GM19023 (cell line): ENCODE results near the gene RHOC.

ENCODE experiments used
- ATAC-seq: cut with Tn5 transposase; IDR thresholded peaks from one replicate; pipeline ENCODE4 v1.9.1; 2021; ENCODE audit warnings: mild to moderate bottlenecking, moderate library complexity; ENCODE audit not compliant: unreplicated experiment

The RHOC gene

DNA sequence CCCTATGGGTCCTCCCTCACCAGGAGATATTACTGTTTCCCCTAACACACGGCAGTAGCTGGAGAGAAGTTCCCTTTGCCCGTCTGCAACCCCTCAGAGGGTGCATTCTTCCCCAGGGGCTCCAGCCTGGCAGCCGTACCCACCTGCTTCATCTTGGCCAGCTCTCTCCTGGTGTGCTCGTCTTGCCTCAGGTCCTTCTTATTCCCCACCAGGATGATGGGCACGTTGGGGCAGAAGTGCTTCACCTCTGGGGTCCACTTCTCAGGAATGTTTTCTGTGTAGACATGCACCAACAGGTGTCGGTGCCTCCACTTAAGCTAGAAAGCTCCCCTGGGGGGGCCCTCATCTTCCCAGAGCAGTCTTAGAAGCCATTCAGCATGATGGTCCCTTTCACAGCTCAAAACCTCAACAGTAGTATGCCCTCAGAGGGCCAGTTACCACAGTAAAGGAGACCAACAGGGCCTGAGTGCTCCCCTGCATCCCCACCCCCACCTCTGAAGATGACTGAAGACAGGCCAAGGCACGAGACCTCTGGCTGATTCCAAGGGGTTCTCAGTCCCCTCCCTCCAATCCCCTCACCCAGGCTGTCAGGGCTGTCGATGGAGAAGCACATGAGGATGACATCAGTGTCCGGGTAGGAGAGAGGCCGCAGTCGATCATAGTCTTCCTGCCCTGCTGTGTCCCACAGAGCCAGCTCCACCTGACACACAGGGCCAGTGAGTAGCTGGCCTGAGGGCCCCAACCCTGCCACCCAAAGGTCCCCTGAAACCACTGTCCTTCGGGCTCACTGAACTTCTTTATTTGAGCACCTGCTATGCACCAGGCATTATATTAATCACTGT is 4.3 kb downstream of the RHOC start:
- ATAC-seq: no peak

DNA sequence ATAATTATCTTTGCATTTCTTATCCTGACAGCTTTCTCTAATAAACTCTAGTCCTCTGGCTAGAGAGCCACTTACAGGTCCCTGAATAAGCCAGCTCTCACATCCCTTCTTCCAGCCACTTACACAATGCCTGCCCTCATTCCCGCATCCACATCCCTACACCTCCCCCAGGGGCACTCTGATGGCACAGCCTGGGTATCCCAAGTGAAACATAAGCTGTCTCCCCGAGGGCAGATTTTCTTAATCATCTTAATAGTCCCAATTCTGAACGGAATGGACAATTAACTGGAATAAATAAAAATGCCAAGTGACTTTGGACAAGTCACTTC is 4.9 kb downstream of the RHOC start:
- ATAC-seq: no peak

GRCh38 chr1:112701227-112702066 is 5.5 kb downstream of the RHOC start:
- no peak for ATAC-seq

DNA sequence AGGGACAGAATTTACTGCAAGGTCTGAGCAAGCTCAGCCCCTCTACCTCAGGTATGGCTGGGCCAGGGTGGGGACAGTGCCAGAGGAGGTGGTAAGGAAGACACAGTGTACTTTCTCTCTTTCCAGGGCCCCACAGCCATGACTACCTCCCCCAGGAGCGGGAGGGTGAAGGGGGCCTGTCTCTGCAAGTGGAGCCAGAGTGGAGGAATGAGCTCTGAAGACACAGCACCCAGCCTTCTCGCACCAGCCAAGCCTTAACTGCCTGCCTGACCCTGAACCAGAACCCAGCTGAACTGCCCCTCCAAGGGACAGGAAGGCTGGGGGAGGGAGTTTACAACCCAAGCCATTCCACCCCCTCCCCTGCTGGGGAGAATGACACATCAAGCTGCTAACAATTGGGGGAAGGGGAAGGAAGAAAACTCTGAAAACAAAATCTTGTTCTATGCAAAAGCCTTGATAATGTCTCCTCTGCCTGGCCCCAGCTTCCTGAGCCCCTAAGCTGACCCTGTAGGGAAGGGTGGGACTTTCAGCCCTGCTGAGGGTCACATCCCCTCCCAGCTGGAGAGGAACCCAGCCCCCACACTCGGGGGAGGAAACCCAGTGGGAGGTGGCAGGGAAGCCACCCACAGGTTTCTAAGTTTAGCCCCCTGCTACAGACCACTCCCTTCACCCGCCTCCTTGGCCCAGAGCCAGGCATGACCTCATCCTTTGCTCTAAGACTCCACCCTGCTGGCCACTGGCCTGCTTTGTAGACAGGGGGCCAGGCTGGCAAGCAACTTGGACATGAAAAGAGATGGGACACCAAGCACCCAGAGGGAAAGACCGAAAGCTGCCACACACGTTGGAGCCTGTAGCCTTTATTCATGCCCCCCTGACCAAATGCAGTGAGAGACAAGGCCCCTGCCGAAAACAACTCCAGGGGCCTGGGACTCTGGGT is 6.4 kb downstream of the RHOC start:
- ATAC-seq: peak; percentile 47

GRCh38 chr1:112699425-112700144 is 7.3 kb downstream of the RHOC start:
- no peak for ATAC-seq

- ATAC-seq: no peak
These were observed 8.3 kb downstream of the RHOC start for GRCh38 chr1:112698366-112699310.

- ATAC-seq: no peak
These were observed 9.1 kb downstream of the RHOC start for GRCh38 chr1:112697781-112698201.

GRCh38 chr1:112696578-112697314 is 10.2 kb downstream of the RHOC start:
- ATAC-seq: no peak

DNA sequence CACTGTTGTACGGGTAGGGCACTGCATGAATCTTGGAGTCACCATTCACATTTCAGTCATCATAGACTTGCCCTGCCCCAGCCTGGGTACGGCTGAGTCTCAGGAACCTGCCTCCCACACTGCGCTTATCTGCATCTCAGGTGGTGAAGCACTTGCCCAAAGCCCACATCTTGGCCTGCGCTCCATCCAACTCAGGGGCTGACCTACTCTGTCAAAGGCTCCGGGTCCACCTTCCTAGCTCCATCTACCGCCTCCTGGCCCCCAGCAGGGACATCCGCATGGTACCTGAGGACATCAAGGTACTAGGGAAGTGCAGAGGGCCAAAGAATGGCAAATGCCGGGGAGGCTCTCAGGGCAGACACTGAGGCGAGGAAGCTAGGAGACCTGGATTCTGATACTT is 11.7 kb downstream of the RHOC start:
- ATAC-seq: no peak

GRCh38 chr1:112694363-112694929 is 12.5 kb downstream of the RHOC start:
- no peak for ATAC-seq

DNA sequence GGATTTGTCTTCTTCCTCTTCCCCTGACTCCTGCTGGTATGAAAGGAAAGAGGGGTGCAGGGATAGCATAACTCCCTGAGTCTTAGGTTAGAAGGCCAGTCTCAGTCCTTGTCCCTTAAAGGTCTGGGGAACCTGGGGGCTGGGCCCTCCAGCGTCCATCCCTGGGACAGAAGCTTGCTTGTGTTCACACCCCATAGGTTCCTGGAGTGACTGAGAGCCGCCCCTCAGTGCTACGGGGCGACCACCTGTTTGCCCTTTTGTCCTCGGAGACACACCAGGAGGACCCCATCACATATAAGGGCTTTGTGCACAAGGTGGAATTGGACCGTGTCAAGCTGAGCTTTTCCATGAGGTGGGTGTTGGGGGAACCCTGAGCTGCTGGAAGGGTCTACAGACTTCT is 13.1 kb downstream of the RHOC start:
- no peak for ATAC-seq

- no peak for ATAC-seq
These were observed 14.2 kb downstream of the RHOC start for GRCh38 chr1:112692681-112693080.

GRCh38 chr1:112689842-112690237 is 17.1 kb downstream of the RHOC start:
- ATAC-seq: no peak

- no peak for ATAC-seq
These were observed 17.6 kb downstream of the RHOC start for GRCh38 chr1:112689196-112689841.

DNA sequence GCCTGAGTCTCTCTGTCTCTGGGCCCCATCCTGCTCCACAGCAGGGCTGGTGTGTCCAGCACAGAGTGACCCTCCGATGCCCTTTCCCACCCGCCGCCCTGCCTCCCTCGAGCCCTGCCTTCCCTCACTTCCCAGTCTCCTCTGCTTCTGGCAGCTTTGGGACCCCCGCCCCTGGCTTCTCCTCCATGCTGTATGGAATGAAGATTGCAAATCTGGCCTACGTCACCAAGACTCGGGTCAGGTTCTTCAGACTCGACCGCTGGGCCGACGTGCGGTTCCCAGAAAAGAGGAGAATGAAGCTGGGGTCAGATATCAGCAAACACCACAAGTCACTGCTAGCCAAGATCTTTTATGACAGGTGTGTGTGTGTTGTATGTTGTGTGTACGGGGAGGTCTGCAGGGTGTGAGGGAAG is 18.1 kb downstream of the RHOC start:
- no peak for ATAC-seq

DNA sequence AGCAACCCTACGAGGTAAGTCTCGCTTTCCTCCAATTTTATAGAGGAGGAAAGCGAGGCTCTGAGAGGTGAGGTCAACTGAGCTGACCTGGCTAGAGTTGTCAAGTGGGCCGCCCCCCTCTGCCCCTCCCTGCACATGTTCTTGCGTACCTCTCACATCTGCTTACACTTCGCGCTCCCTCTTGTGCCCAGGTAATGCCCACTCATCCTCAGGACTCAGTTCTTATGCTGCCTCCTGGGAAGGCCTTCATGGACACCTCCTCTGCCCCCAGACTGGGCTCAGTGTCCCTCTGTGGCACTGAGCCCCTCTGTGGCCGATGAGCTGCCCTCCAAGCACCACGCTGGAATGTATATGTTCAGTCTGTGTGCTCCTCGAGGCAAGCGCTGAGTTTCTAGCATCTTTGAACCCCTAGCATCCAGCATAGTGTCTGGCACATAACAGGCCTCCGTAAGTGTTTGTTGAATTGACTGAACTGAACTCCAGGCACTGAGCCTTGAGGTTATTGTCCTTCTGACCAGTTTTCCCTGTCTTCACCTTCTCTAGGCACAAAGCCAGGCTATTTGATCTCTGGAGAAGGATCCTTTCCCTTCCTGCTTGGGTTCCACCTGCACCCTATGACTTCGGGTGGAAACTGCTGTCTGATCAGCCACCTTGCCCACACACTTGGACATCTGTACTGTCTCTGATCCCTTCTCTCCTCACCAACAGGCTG is 19.0 kb downstream of the RHOC start:
- ATAC-seq: no peak

GRCh38 chr1:112687361-112687760 is 19.6 kb downstream of the RHOC start:
- ATAC-seq: no peak
